H1 (cell line): ENCODE results near the gene EVI5. TPM values are rescaled to one million over a fixed set of nuclear protein-coding genes. Genes with fewer than 3 reads are reported as not detected.

Experiments
- CTCF ChIA-PET: fragments of 300-600 bp; sonication (Branson Sonifier 250); formaldehyde crosslinking; loops from one replicate; lab custom pipeline; 2021; ENCODE audit not compliant: partially characterized antibody; lab: Charles Lee
- POLR2A ChIA-PET: fragments of 300-600 bp; sonication (Branson Sonifier 250); formaldehyde crosslinking; loops from one replicate; lab custom pipeline; 2021; ENCODE audit warnings: inconsistent platforms; ENCODE audit not compliant: partially characterized antibody; lab: Charles Lee
- DNase-seq, 2 experiments: peaks; one replicate each; pipeline versions ENCODE4 v3.0.0 to v3.0.0-alpha.2; 2010 to 2022; ENCODE audit warnings: low spot score in 2 of 2, low read depth in 1 of 2, mixed read lengths in 1 of 2
- FAIRE-seq: peaks from 2 replicates; lab custom pipeline; 2011; peaks lifted over from hg19 to GRCh38; lab: Jason Lieb, UNC
- H2AFZ ChIP-seq: 2 replicates; pipeline ENCODE4 v1.8.1; 2012; ENCODE audit warnings: low read length, inconsistent platforms
- H2AK5ac ChIP-seq: 2 replicates; pipeline ENCODE4 v1.6.1; 2013; ENCODE audit warnings: low read depth, low read length
- H2BK120ac ChIP-seq: replicated peaks from 2 replicates; pipeline ENCODE3; 2013; ENCODE audit warnings: low read depth, low read length, inconsistent platforms
- H2BK12ac ChIP-seq: 2 replicates; pipeline ENCODE4 v1.6.1; 2013; ENCODE audit warnings: low read depth, low read length
- H2BK15ac ChIP-seq: 2 replicates; pipeline ENCODE4 v1.6.1; 2013; ENCODE audit warnings: low read length
- H2BK20ac ChIP-seq: 2 replicates; pipeline ENCODE4 v1.6.1; 2013; ENCODE audit warnings: low read length
- H2BK5ac ChIP-seq: 2 replicates; pipeline ENCODE4 v1.6.1; 2013; ENCODE audit warnings: low read depth, low read length
- H3K14ac ChIP-seq: 2 replicates; pipeline ENCODE4 v1.6.1; 2013; ENCODE audit warnings: inconsistent platforms; ENCODE audit not compliant: insufficient read length
- H3K18ac ChIP-seq: 2 replicates; pipeline ENCODE4 v1.6.1; 2013; ENCODE audit warnings: low read length; ENCODE audit errors: extremely low read depth
- H3K23ac ChIP-seq: 2 replicates; pipeline ENCODE4 v1.6.1; 2013; ENCODE audit warnings: inconsistent platforms; ENCODE audit not compliant: insufficient read length
- H3K23me2 ChIP-seq: 2 replicates; pipeline ENCODE4 v1.6.1; 2013; ENCODE audit warnings: low read depth, low read length
- H3K27ac ChIP-seq: 2 replicates; pipeline ENCODE4 v1.6.1; 2011; ENCODE audit warnings: low read depth, low read length, inconsistent platforms
- H3K27me3 ChIP-seq, 4 experiments: replicated peaks in 1 of 4; 1 replicate in 1 of 4; 2 replicates in 3 of 4; pipeline versions ENCODE4 v1.6.1 to v1.8.1; 2011 to 2013; ENCODE audit warnings: low read length in 3 of 4, mild to moderate bottlenecking in 3 of 4, inconsistent platforms in 2 of 4, mixed read lengths in 2 of 4, moderate library complexity in 1 of 4; ENCODE audit not compliant: control insufficient read depth in 3 of 4, insufficient read depth in 3 of 4; ENCODE audit errors: extremely low read depth in 1 of 4
- H3K36me3 ChIP-seq, 4 experiments: 2 replicates each; pipeline versions ENCODE4 v1.6.1 to v1.8.1; 2011 to 2013; ENCODE audit warnings: mild to moderate bottlenecking in 4 of 4, low read length in 3 of 4, moderate library complexity in 2 of 4, control low read depth in 1 of 4, inconsistent platforms in 1 of 4; ENCODE audit not compliant: insufficient read depth in 4 of 4, control insufficient read depth in 2 of 4
- H3K4ac ChIP-seq: replicated peaks from 2 replicates; pipeline ENCODE3; 2013; ENCODE audit warnings: low read length, low read depth, mixed read lengths, inconsistent platforms; ENCODE audit not compliant: insufficient read length
- H3K4me1 ChIP-seq, 4 experiments: replicated peaks in 1 of 4; 1 replicate in 1 of 4; 2 replicates in 3 of 4; pipeline versions ENCODE4 v1.6.1 to v1.8.1; 2011 to 2013; ENCODE audit warnings: low read length in 3 of 4, inconsistent platforms in 2 of 4, mixed read lengths in 1 of 4; ENCODE audit not compliant: insufficient read depth in 4 of 4, control insufficient read depth in 3 of 4
- H3K4me2 ChIP-seq, 2 experiments: 2 replicates each; pipeline versions ENCODE4 v1.6.1 to v1.8.1; 2011 to 2013; ENCODE audit warnings: low read depth in 2 of 2, low read length in 2 of 2, control low read depth in 1 of 2, inconsistent platforms in 1 of 2, mild to moderate bottlenecking in 1 of 2; ENCODE audit not compliant: insufficient read depth in 1 of 2
- H3K4me3 ChIP-seq, 4 experiments: fragments of 200-600, 300-600 bp in 1 of 4; sonication (generic), shearing (Covaris generic), sonication (Bioruptor Twin) in 1 of 4; 2 replicates each; pipeline versions ENCODE4 v1.5.1 to v1.8.1; 2011 to 2016; ENCODE audit warnings: low read length in 4 of 4, low read depth in 3 of 4, control low read depth in 2 of 4, inconsistent platforms in 2 of 4, mild to moderate bottlenecking in 2 of 4, mixed read lengths in 1 of 4, moderate library complexity in 1 of 4; ENCODE audit not compliant: insufficient read depth in 2 of 4; ENCODE audit errors: extremely low read depth in 1 of 4
- H3K56ac ChIP-seq: replicated peaks from 2 replicates; pipeline ENCODE3; 2013; ENCODE audit warnings: low read depth, mild to moderate bottlenecking, mixed read lengths, low read length, inconsistent platforms; ENCODE audit not compliant: insufficient read length
- H3K79me1 ChIP-seq: 2 replicates; pipeline ENCODE4 v1.6.1; 2013; ENCODE audit warnings: low read depth, low read length, control low read depth
- H3K79me2 ChIP-seq, 2 experiments: 2 replicates each; pipeline versions ENCODE4 v1.6.1 to v1.8.1; 2012 to 2013; ENCODE audit warnings: low read length in 2 of 2, mild to moderate bottlenecking in 2 of 2, inconsistent platforms in 1 of 2; ENCODE audit not compliant: insufficient read depth in 2 of 2, control insufficient read depth in 1 of 2
- H3K9ac ChIP-seq, 4 experiments: replicated peaks in 1 of 4; 1 replicate in 1 of 4; 2 replicates in 3 of 4; pipeline versions ENCODE4 v1.6.1 to v1.8.1; 2011 to 2013; ENCODE audit warnings: low read depth in 3 of 4, low read length in 3 of 4, control low read depth in 2 of 4, mild to moderate bottlenecking in 2 of 4, moderate library complexity in 2 of 4, inconsistent platforms in 1 of 4; ENCODE audit errors: extremely low read depth in 1 of 4
- H3K9me3 ChIP-seq, 2 experiments: 2 replicates each; pipeline versions ENCODE4 v1.6.1 to v1.8.1; 2012 to 2013; ENCODE audit warnings: mild to moderate bottlenecking in 2 of 2, moderate library complexity in 2 of 2, control low read depth in 1 of 2, inconsistent platforms in 1 of 2, low read depth in 1 of 2, low read length in 1 of 2, mixed read lengths in 1 of 2; ENCODE audit not compliant: insufficient read depth in 2 of 2
- H4K20me1 ChIP-seq, 2 experiments: replicated peaks in 1 of 2; 2 replicates each; pipeline versions ENCODE3 to v1.8.1; 2011 to 2013; ENCODE audit warnings: inconsistent platforms in 2 of 2, low read length in 2 of 2, mild to moderate bottlenecking in 1 of 2; ENCODE audit not compliant: insufficient read depth in 2 of 2, control insufficient read depth in 1 of 2
- H4K5ac ChIP-seq: 2 replicates; pipeline ENCODE4 v1.6.1; 2013; ENCODE audit warnings: low read length, low read depth, mixed read lengths, inconsistent platforms; ENCODE audit not compliant: insufficient read length
- H4K8ac ChIP-seq: 2 replicates; pipeline ENCODE4 v1.8.0; 2013; ENCODE audit warnings: mild to moderate bottlenecking, moderate library complexity, low read length, inconsistent platforms; ENCODE audit not compliant: insufficient read depth; ENCODE audit errors: extremely low read depth
- H4K91ac ChIP-seq: replicated peaks from 2 replicates; pipeline ENCODE3; 2013; ENCODE audit warnings: low read length, mixed read lengths, inconsistent platforms; ENCODE audit not compliant: insufficient read length
- BRCA1 ChIP-seq: IDR thresholded peaks from 2 replicates; pipeline ENCODE4 v1.6.1; 2012; ENCODE audit warnings: low read depth, low read length, improper control_type of control experiment
- WGBS, 2 experiments: shearing (Covaris generic) in 1 of 2; methylation state at CpG; one replicate each; pipeline versions ENCODE4 v1.1.6 to v1.1.7; 2013 to 2015; ENCODE audit warnings: low lambda C conversion rate in 2 of 2, mixed read lengths in 2 of 2, inconsistent platforms in 1 of 2, low coverage in 1 of 2, missing lambda C conversion rate in 1 of 2; ENCODE audit not compliant: insufficient replicate concordance in 2 of 2, insufficient coverage in 1 of 2, insufficient read length in 1 of 2; ENCODE audit errors: extremely low coverage in 1 of 2, missing lambda C conversion rate in 1 of 2; 5-methylcytosine and 5-hydroxymethylcytosine counted together
- polyA plus RNA-seq, 7 experiments: library from polyadenylated mRNA; depleted of rRNA in 3 of 7; stranded (reverse) in 5 of 7; unstranded in 2 of 7; fragments of >200 nt in 5 of 7; fragments of 200-250 nt in 2 of 7; gene quantifications; 1 replicate in 5 of 7; 2 replicates in 1 of 7; 4 replicates in 1 of 7; pipeline versions ENCODE4 v1.2.1 to v1.2.3, GENCODE V29; 2011 to 2013; ENCODE audit warnings: missing spikeins in 2 of 7, mixed read lengths in 2 of 7
- total RNA-seq: library from RNA; stranded (reverse); fragmentation: NEBNext Ultra II Directional; extraction: Animal tissue kit (Norgen Biotek cat#: 25700); gene quantifications from 2 replicates; pipeline ENCODE4 v1.2.1, GENCODE V29; 2021

Gene EVI5
- total and polyA plus RNA-seq, 2 of the 8 experiments (the other 6 are each of a cell fraction or from before 2014, with no cell fraction given): 1.7 to 13.7 TPM

- H3K56ac ChIP-seq: no peak overlapping the region
- no peaks in the 10 kb centered on the region for H3K4me1 ChIP-seq
- no peak overlapping the region for H3K4me2 ChIP-seq
- H4K5ac ChIP-seq: no peak overlapping the region
- no peak overlapping the region for H3K23ac ChIP-seq
- H3K23me2 ChIP-seq: no peaks in the 10 kb centered on the region
- H3K9ac ChIP-seq: no peak overlapping the region
- H3K9me3 ChIP-seq: no peaks in the 10 kb centered on the region
- no peak overlapping the region for H3K18ac ChIP-seq
- H2AK5ac ChIP-seq: no peak overlapping the region
- H3K14ac ChIP-seq: no peak overlapping the region
- no peak overlapping the region for H2BK120ac ChIP-seq
- TF ChIP-seq BRCA1: no peak
- H4K20me1 ChIP-seq: no peaks in the 10 kb centered on the region
- peaks cover 4 to 13% (median 10%) of the 10 kb centered on the region in 4 experiments for H3K27me3 ChIP-seq
- H3K79me2 ChIP-seq: no peaks in the 10 kb centered on the region
- H4K8ac ChIP-seq: no peak overlapping the region
- H3K27ac ChIP-seq: no peak overlapping the region
- no peak overlapping the region for H2BK20ac ChIP-seq
- no peaks in the 10 kb centered on the region for H3K36me3 ChIP-seq
- no peak overlapping the region for H3K4me3 ChIP-seq
- H3K79me1 ChIP-seq: no peaks in the 10 kb centered on the region
- H2BK5ac ChIP-seq: no peak overlapping the region
- ChIA-PET CTCF (no interaction called here), POLR2A (no interaction called here)
- 87% methylated on average over 4 of the region's 4 CpGs; no CpG with 5 or more reads in 1 of the 2 experiments for WGBS, 2 experiments
- H2BK15ac ChIP-seq: no peak overlapping the region
- no peak overlapping the region for H4K91ac ChIP-seq
- H2AFZ ChIP-seq: no peak overlapping the region
- DNase-seq (no peak), FAIRE-seq (no peak)
- no peak overlapping the region for H3K4ac ChIP-seq
- H2BK12ac ChIP-seq: no peak overlapping the region
These were observed 291.8 kb downstream of the EVI5 start for GRCh38 chr1:92493139-92493538.
